HG03520 (cell line): ENCODE results near the gene SRPX.

Experiments
- ATAC-seq: cut with Tn5 transposase; IDR thresholded peaks from one replicate; pipeline ENCODE4 v1.9.1; 2021; ENCODE audit warnings: mild to moderate bottlenecking, moderate library complexity; ENCODE audit not compliant: unreplicated experiment

SRPX gene, protein sequence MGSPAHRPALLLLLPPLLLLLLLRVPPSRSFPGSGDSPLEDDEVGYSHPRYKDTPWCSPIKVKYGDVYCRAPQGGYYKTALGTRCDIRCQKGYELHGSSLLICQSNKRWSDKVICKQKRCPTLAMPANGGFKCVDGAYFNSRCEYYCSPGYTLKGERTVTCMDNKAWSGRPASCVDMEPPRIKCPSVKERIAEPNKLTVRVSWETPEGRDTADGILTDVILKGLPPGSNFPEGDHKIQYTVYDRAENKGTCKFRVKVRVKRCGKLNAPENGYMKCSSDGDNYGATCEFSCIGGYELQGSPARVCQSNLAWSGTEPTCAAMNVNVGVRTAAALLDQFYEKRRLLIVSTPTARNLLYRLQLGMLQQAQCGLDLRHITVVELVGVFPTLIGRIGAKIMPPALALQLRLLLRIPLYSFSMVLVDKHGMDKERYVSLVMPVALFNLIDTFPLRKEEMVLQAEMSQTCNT

GRCh38 chrX:38220415-38221390 is at the start of gene SRPX:
Gene SRPX (minus strand): TSS chrX:38220871. CDS start chrX:38220792, 79 bp downstream.
- ATAC-seq, result no peak

- ATAC-seq, result no peak
Observed at GRCh38 chrX:38268011-38268410, 47.3 kb upstream of the SRPX start.

GRCh38 chrX:38262715-38263620 is 42.3 kb upstream of the SRPX start:
- no peak for ATAC-seq

- peak; percentile 60 for ATAC-seq
Observed at GRCh38 chrX:38260231-38260630, 39.6 kb upstream of the SRPX start.

- no peak for ATAC-seq
Observed at GRCh38 chrX:38256019-38256418, 35.3 kb upstream of the SRPX start.

DNA sequence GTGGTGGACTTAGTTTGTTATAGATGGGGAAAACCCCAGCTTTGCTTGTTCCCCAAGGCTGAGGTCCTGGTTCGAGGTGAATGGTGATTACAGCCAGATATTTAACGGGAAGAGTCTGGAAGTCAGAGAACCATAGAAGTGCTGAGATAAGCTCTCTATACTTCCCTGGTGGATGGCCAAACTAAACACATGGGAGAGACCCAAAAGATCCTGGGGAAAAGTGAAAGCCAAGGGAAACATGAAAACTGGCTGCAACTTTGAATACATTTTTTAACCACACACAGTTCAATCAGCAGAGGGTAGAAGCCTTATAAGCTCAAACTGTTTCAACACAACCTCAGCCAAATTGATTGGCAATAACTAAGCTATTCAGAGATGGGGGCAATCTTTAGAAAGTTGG is 29.3 kb upstream of the SRPX start:
- no peak for ATAC-seq

DNA sequence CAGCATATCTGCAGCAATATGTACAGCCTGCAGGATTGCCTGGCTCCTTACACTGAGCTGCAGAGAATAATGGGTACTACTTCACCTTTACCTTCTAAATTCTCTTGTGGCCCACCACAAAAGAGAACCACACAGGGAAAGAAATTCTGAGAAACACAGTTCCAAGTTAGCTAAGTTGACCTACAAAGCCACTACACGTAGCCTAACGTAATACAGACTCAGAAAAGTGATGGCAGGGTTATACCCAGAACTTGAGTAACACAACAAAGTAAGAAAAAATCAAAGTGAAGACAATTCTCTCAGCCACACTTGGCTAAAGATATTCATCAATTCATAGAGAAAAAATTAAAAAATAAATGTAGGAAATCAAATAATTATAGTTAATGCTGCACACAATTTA is 26.4 kb upstream of the SRPX start:
- no peak for ATAC-seq

DNA sequence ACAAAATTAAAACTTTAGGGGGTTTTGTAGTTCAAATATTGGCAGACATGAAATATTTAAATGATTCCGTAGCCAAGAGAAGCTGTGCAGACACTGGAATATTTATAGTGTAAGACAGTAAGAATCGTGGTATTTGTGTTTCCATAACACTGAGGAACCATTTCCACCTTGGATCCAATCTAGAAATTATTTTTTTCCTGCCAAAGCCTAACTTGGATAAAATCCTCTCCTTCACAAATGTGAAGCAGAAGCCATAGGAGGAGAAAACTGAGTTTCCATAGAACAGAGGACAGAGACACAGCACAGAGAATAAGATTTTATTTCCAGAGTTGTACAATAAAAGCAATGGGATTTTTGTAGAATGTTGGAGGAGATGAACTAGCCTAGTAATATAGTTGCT is 19.9 kb upstream of the SRPX start:
- ATAC-seq, result no peak

- no peak for ATAC-seq
Observed at GRCh38 chrX:38236901-38237615, 16.4 kb upstream of the SRPX start.

- no peak for ATAC-seq
Observed at GRCh38 chrX:38233891-38234667, 13.4 kb upstream of the SRPX start.

GRCh38 chrX:38232079-38232686 is 11.5 kb upstream of the SRPX start:
- no peak for ATAC-seq

GRCh38 chrX:38225093-38225492 is 4.4 kb upstream of the SRPX start:
- ATAC-seq, result no peak

DNA sequence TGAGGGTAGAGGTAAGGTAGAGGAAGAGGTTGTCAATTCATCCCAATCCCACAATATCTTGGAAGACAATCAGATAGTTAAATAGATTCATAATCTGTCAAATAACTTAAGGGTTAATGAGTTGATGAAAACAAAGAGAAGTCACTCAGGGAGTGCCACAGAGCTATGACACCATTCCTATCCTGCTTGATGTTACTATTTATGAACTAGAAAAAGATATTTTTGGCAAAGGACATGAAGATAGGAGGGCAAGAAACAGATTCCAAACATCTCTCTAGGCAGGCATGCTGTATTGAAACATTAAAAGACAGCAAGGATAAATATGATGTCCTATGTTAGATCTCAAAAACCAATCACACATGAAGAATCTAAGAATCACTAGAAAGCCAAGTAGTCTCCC is 3.5 kb upstream of the SRPX start:
- ATAC-seq, result no peak

- ATAC-seq, result no peak
Observed at GRCh38 chrX:38221391-38221929, 789 bp upstream of the SRPX start.

DNA sequence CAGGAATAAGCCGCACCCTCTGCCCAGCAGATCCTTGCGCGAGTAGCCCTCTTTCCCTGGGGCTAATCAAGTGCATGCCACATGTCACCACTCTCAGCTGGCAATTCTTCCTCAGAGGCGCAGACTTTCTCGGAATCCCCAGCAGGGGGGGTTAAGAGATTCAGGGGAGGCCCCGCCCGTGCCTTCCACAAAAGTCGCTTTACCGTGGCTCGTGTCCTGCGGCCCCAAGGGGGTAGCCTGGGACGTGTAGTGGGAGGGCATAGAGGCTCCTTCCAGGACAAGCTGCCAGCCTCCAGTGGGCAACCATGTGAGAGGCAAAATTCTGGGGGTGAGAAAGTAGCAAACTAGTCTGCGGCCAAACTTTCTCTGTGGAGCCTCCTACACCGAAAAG is 652 bp downstream of the SRPX start:
- no peak for ATAC-seq

DNA sequence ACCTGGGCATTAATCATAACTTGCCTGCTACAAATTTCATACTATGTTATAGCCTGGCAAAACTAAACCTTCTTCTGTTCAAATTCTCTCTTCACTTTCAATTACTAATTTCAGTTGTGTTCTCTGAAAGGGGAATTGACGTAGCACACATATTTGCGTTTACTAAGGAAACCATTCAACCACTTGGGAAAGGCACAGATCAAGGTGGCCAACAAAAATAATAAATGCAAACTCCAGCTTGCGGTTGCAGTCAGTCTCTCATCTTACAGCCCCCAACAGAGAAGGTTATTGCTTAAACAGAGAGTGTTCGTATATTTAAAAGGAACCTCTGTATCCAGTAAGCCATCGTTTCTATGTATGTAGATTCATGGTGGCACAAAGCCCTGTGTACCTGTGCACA is 4.0 kb downstream of the SRPX start:
- no peak for ATAC-seq

DNA sequence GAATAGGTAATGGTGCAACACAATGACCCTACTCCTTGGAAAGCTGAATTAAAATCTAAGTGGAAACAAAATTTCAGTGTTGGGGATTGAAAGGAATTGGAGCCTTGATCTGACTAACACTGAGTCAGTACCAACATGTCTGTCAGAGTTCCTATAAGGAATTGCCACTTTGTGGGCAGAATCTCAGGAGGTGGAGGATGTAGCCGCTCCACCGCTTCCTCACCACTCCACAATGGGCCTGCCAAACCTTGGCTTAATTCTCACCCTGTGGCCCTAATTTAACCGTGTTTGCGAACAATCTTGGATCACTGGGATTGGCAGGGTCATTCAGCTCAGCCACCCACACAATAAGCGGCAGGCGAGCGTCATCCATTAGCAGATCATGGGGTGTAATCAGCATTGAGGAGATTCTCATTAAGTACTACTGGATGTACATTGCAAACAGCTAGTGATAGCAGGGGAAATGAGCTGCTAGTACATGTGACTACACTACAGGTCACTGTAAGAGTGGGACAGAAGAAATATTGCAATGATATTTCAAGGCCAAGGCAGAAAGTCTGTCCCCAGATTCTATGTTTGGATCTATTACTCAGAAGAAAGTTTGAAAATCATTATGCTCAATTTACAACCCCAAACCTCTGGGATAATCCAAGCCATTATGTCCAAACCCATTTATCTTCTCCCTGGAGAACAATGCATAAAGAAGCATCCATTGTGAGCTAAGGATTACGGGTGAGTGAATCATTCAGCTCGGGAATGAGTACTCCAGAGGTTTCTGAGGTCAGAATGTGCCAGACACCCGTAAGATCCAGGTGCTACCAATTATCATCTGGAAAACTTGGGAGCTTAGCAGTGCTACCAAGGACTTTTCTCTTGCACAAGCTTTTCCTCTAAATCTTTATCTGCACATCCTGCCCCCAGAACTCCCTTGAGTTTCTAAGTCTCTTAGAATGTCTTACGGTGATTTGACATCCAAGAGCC is 5.8 kb downstream of the SRPX start:
- no peak for ATAC-seq
